ENCODE results near the gene CDH4.
"Not testable (repeated sequence)": the region's sequence is repeated elsewhere in the genome, so short reads cannot be mapped to it uniquely, and the experiment has no call there.

Gene CDH4

DNA sequence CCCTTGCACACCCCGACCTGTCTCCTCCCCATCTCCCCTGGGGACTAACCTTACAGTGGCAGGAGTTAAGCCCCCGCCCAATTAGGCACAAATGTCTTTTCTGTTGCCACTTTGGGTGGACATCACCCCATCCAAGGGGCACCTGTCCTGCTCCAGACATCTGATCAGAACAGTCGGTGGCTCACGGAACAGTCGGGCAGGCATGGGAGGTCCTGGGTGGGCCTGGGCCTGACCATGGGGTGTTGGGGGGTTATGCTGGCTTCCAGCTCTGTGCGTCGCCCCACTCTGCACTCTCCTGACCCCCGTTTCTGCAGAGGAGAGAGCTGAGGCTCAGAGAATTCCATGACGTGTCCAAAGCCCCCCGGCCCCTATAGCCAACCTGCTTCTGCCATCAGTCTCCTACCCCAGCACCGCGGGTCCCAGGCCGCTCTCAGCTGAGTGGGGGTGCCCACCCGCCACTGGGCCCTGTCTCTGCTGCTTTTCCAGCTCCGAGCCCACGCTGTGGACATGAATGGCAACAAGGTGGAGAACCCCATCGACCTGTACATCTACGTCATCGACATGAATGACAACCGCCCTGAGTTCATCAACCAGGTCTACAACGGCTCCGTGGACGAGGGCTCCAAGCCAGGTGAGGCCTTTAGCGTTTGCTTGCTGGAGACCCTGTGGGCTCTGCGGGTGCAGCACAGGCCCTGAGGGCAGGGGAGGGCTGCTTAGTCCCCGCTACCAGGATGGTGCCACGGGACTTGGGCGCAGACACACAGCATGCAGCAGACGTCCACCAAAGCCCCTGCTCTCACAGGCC is 600.4 kb downstream of the CDH4 start:
- Histone ChIP-seq H3K9me3 (ENCODE audit: insufficient read depth, low read length) (no peaks in the 10 kb centered on the region), H3K9ac (ENCODE audit: low read length) (no peak overlapping the region), H3K4me2 (ENCODE audit: low read depth, low read length, poor library complexity, severe bottlenecking) (no peak overlapping the region), H3K27me3 (ENCODE audit: low read length) (no peaks in the 10 kb centered on the region), H3K36me3 (ENCODE audit: low read length) (no peaks in the 10 kb centered on the region), H3K27ac (ENCODE audit: low read depth, low read length) (no peak overlapping the region), H3K4me3 (ENCODE audit: insufficient read depth, low read length, poor library complexity, severe bottlenecking) (no peak overlapping the region), H3K79me2 (ENCODE audit: insufficient read depth, low read length) (no peaks in the 10 kb centered on the region), H3F3A (ENCODE audit: insufficient read depth) (no peaks in the 10 kb centered on the region), H3K9me2 (replicated peaks; ENCODE audit: insufficient read depth, low read length) (no peaks in the 10 kb centered on the region), H2AFZ (ENCODE audit: low read depth, low read length, severe bottlenecking) (no peak overlapping the region), H4K20me1 (ENCODE audit: low read depth, low read length) (no peaks in the 10 kb centered on the region)
- TF ChIP-seq EZH2phosphoT487 (conservative IDR thresholded peaks at IDR 0.05; ENCODE audit: low read length) = no peak
- TF ChIP-seq, protein P1, sequence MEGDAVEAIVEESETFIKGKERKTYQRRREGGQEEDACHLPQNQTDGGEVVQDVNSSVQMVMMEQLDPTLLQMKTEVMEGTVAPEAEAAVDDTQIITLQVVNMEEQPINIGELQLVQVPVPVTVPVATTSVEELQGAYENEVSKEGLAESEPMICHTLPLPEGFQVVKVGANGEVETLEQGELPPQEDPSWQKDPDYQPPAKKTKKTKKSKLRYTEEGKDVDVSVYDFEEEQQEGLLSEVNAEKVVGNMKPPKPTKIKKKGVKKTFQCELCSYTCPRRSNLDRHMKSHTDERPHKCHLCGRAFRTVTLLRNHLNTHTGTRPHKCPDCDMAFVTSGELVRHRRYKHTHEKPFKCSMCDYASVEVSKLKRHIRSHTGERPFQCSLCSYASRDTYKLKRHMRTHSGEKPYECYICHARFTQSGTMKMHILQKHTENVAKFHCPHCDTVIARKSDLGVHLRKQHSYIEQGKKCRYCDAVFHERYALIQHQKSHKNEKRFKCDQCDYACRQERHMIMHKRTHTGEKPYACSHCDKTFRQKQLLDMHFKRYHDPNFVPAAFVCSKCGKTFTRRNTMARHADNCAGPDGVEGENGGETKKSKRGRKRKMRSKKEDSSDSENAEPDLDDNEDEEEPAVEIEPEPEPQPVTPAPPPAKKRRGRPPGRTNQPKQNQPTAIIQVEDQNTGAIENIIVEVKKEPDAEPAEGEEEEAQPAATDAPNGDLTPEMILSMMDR (IDR thresholded peaks at IDR 0.05; ENCODE audit: insufficient read depth, low read length, poor library complexity, severe bottlenecking) = no peak

GRCh38 chr20:61853073-61854005 is 601.3 kb downstream of the CDH4 start:
- Histone ChIP-seq H3K4me3 (ENCODE audit: insufficient read depth, low read length, poor library complexity, severe bottlenecking) (no peak overlapping the region), H3K4me2 (ENCODE audit: low read depth, low read length, poor library complexity, severe bottlenecking) (no peak overlapping the region), H3K36me3 (ENCODE audit: low read length) (no peaks in the 10 kb centered on the region), H3K9ac (ENCODE audit: low read length) (no peak overlapping the region), H3K27me3 (ENCODE audit: low read length) (no peaks in the 10 kb centered on the region), H3K79me2 (ENCODE audit: insufficient read depth, low read length) (no peaks in the 10 kb centered on the region), H3K27ac (ENCODE audit: low read depth, low read length) (no peak overlapping the region), H3K9me3 (ENCODE audit: insufficient read depth, low read length) (no peaks in the 10 kb centered on the region), H3K9me2 (replicated peaks; ENCODE audit: insufficient read depth, low read length) (no peaks in the 10 kb centered on the region), H3F3A (ENCODE audit: insufficient read depth) (no peaks in the 10 kb centered on the region), H2AFZ (ENCODE audit: low read depth, low read length, severe bottlenecking) (no peak overlapping the region), H4K20me1 (ENCODE audit: low read depth, low read length) (no peaks in the 10 kb centered on the region)
- TF ChIP-seq, protein P1 (IDR thresholded peaks at IDR 0.05; ENCODE audit: insufficient read depth, low read length, poor library complexity, severe bottlenecking) = no peak
- no peak for TF ChIP-seq EZH2phosphoT487 (conservative IDR thresholded peaks at IDR 0.05; ENCODE audit: low read length)

DNA sequence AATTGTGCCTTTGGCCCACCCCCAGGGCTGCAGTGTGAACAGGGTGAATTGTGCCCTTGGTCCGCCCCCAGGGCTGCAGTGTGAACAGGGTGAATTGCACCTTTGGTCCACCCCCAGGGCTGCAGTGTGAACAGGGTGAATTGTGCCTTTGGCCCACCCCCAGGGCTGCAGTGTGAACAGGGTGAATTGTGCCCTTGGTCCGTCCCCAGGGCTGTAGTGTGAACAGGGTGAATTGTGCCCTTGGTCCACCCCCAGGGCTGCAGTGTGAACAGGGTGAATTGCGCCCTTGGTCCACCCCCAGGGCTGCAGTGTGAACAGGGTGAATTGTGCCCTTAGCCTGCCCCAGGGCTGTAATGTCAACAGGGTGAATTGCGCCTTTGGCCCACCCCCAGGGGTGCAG is 602.5 kb downstream of the CDH4 start:
- H3F3A ChIP-seq (ENCODE audit: insufficient read depth); H4K20me1 ChIP-seq (ENCODE audit: low read depth, low read length); H3K9ac ChIP-seq (ENCODE audit: low read length); H3K79me2 ChIP-seq (ENCODE audit: insufficient read depth, low read length); H3K4me3 ChIP-seq (ENCODE audit: insufficient read depth, low read length, poor library complexity, severe bottlenecking); H3K36me3 ChIP-seq (ENCODE audit: low read length); H2AFZ ChIP-seq (ENCODE audit: low read depth, low read length, severe bottlenecking); H3K27me3 ChIP-seq (ENCODE audit: low read length); H3K4me2 ChIP-seq (ENCODE audit: low read depth, low read length, poor library complexity, severe bottlenecking); H3K27ac ChIP-seq (ENCODE audit: low read depth, low read length); H3K9me2 ChIP-seq (replicated peaks; ENCODE audit: insufficient read depth, low read length); H3K9me3 ChIP-seq (ENCODE audit: insufficient read depth, low read length): not testable (repeated sequence)
